K562 (cell line): ENCODE measurements around the gene ATXN10. TPM values are rescaled to one million over a fixed set of nuclear protein-coding genes. Genes with fewer than 3 reads are reported as not detected.

Experiments
- ATAC-seq: fragments of 200-7000 bp; cut with Tn5 transposase; 3 replicates; pipeline ENCODE4 v1.9.1; 2020; ENCODE audit warnings: moderate library complexity
- BruUV-seq: library from RNA; stranded (reverse); fragments of 400-500 nt; replicated peaks from 2 replicates; lab custom pipeline; 2021; lab: Mats Ljungman, UMichigan
- CTCF ChIA-PET: fragments of 300-600 bp; formaldehyde crosslinking; extraction: SDS; loops from one replicate; lab custom pipeline; 2021; ENCODE audit warnings: low intra/inter-chr PET ratio; lab: Yijun Ruan, JAX
- POLR2A ChIA-PET: fragments of 300-600, 350-650 bp; sonication (Branson Sonifier 250); formaldehyde crosslinking; extraction: SDS; loops from one replicate; lab custom pipeline; 2021; ENCODE audit warnings: antibody characterized with exemption, inconsistent platforms; lab: Yijun Ruan, JAX
- DNase-seq, 4 experiments: peaks; one replicate each; pipeline versions ENCODE4 v3.0.0 to v3.0.0-alpha.2; 2011 to 2018; ENCODE audit warnings: low spot score in 3 of 4, mixed read lengths in 3 of 4; ENCODE audit errors: extremely low read depth in 1 of 4
- FAIRE-seq: peaks from 2 replicates; lab custom pipeline; 2011; peaks lifted over from hg19 to GRCh38; lab: Jason Lieb, UNC
- H2AFZ ChIP-seq: 2 replicates; pipeline ENCODE4 v1.6.0; 2011; ENCODE audit warnings: low read depth, low read length, control low read depth, inconsistent platforms
- H3K27ac ChIP-seq: fragments of 200-600 bp; 3 replicates; pipeline ENCODE4 v1.8.0; 2011; ENCODE audit warnings: low read depth, mild to moderate bottlenecking, control low read depth, inconsistent platforms, low read length, moderate library complexity, mixed read lengths; ENCODE audit errors: extremely low read depth
- H3K27me3 ChIP-seq, 2 experiments: fragments of 300-600 bp in 1 of 2; 2 replicates in 1 of 2; 3 replicates in 1 of 2; pipeline versions ENCODE4 v1.6.0 to v1.8.0; 2011; ENCODE audit warnings: inconsistent platforms in 2 of 2, low read length in 2 of 2, mild to moderate bottlenecking in 1 of 2, mixed read lengths in 1 of 2, moderate library complexity in 1 of 2; ENCODE audit not compliant: control insufficient read depth in 2 of 2, insufficient read depth in 2 of 2
- H3K36me3 ChIP-seq: fragments of 300-600 bp; 3 replicates; pipeline ENCODE4 v1.8.0; 2011; ENCODE audit warnings: mild to moderate bottlenecking, low read length, inconsistent platforms; ENCODE audit not compliant: control insufficient read depth, insufficient read depth
- H3K4me1 ChIP-seq, 2 experiments: fragments of 200-600 bp in 1 of 2; replicated peaks in 1 of 2; 2 replicates in 1 of 2; 3 replicates in 1 of 2; pipeline versions ENCODE4 v1.5.1 to v1.8.0; 2011; ENCODE audit warnings: inconsistent platforms in 2 of 2, low read length in 2 of 2, mild to moderate bottlenecking in 1 of 2, mixed read lengths in 1 of 2, moderate library complexity in 1 of 2; ENCODE audit not compliant: control insufficient read depth in 2 of 2, insufficient read depth in 2 of 2
- H3K4me2 ChIP-seq: 2 replicates; pipeline ENCODE4 v1.6.1; 2011; ENCODE audit warnings: low read length, control low read depth, inconsistent platforms, mixed read lengths; ENCODE audit not compliant: insufficient read depth
- H3K4me3 ChIP-seq: fragments of 200-600 bp; sonication (generic), shearing (Covaris generic); 2 replicates; pipeline ENCODE4 v1.5.1; 2016; ENCODE audit warnings: control low read depth, inconsistent platforms
- H3K79me2 ChIP-seq: fragments of 200-600 bp; 3 replicates; pipeline ENCODE4 v1.8.0; 2011; ENCODE audit warnings: low read length, inconsistent platforms; ENCODE audit not compliant: control insufficient read depth, insufficient read depth
- H3K9ac ChIP-seq, 2 experiments: 2 replicates each; pipeline versions ENCODE4 v1.6.0 to v1.6.1; 2011; ENCODE audit warnings: low read depth in 2 of 2, low read length in 2 of 2, control low read depth in 1 of 2, inconsistent platforms in 1 of 2, mild to moderate bottlenecking in 1 of 2, mixed read lengths in 1 of 2; ENCODE audit not compliant: insufficient read depth in 1 of 2
- H3K9me1 ChIP-seq: one replicate; pipeline ENCODE4 v1.6.0; 2011; ENCODE audit warnings: inconsistent platforms, mild to moderate bottlenecking, low read length, moderate library complexity; ENCODE audit not compliant: control insufficient read depth, insufficient read depth
- H3K9me3 ChIP-seq: replicated peaks from 2 replicates; pipeline ENCODE4 v1.5.1; 2011; ENCODE audit warnings: low read depth, low read length, inconsistent platforms; ENCODE audit not compliant: control insufficient read depth, insufficient read depth
- H4K20me1 ChIP-seq: replicated peaks from 2 replicates; pipeline ENCODE4 v1.6.1; 2011; ENCODE audit warnings: low read length, inconsistent platforms, mixed read lengths; ENCODE audit not compliant: control insufficient read depth, insufficient read depth
- CREB1 ChIP-seq, 2 experiments: sonication (generic) in 1 of 2; formaldehyde crosslinking in 1 of 2; IDR thresholded peaks; 2 replicates each; pipeline versions ENCODE4 v1.6.1 to v1.8.0; 2012 to 2022; ENCODE audit warnings: inconsistent platforms in 1 of 2, mild to moderate bottlenecking in 1 of 2, missing genetic modification reagents in 1 of 2, moderate library complexity in 1 of 2
- CTBP1 ChIP-seq: fragments of 450-650 bp; IDR thresholded peaks from 2 replicates; pipeline ENCODE4 v1.6.1; 2016; ENCODE audit warnings: borderline replicate concordance
- NFE2L1 ChIP-seq: fragments of 450-650 bp; IDR thresholded peaks from 2 replicates; pipeline ENCODE4 v1.6.1; 2016; ENCODE audit warnings: missing genetic modification characterization, low read depth, mild to moderate bottlenecking, missing compliant biosample characterization, moderate library complexity, borderline replicate concordance
- PHF21A ChIP-seq: fragments of 450-650 bp; IDR thresholded peaks from 2 replicates; pipeline ENCODE4 v1.6.1; 2017; ENCODE audit warnings: low read depth, borderline replicate concordance
- TBL1XR1 ChIP-seq, 2 experiments: IDR thresholded peaks; 2 replicates each; pipeline ENCODE4 v1.6.1; 2012; ENCODE audit warnings: improper control_type of control experiment in 2 of 2, low read length in 2 of 2, mild to moderate bottlenecking in 1 of 2
- TRIM24 ChIP-seq, 2 experiments: fragments of 450-650 bp; IDR thresholded peaks; 2 replicates each; pipeline ENCODE4 v1.6.1; 2016
- USF2 ChIP-seq: sonication (generic); formaldehyde crosslinking; IDR thresholded peaks from 2 replicates; pipeline ENCODE4 v1.5.0; 2020; ENCODE audit warnings: missing genetic modification reagents
- ZNF146 ChIP-seq: IDR thresholded peaks from one replicate; pipeline ENCODE4 v1.6.1; 2018; ENCODE audit warnings: missing compliant biosample characterization; ENCODE audit not compliant: unreplicated experiment
- ZNF407 ChIP-seq: fragments of 450-650 bp; IDR thresholded peaks from 2 replicates; pipeline ENCODE4 v1.6.1; 2016; ENCODE audit warnings: low read depth
- WGBS: fragments of 100-300 bp; shearing (Covaris generic); methylation state at CpG from one replicate; pipeline ENCODE4 v1.1.6; 2016; ENCODE audit warnings: low coverage, mixed read lengths; ENCODE audit not compliant: insufficient coverage; ENCODE audit errors: missing lambda C conversion rate; 5-methylcytosine and 5-hydroxymethylcytosine counted together
- in situ Hi-C: fragments of 300-500 bp; cut with MboI; formaldehyde crosslinking; loops from 4 replicates; pipeline ENCODE4 v1.15.0; 2018; ENCODE audit warnings: inconsistent platforms, mixed read lengths
- intact Hi-C: fragments of 100-400 bp; cut with micrococcal nuclease; formaldehyde crosslinking; loops from 2 replicates; pipeline ENCODE4 v1.14.2; 2022
- polyA plus RNA-seq, 8 experiments: library from polyadenylated mRNA; depleted of rRNA in 4 of 8; stranded (reverse) in 5 of 8; unstranded in 3 of 8; fragments of >200 nt; fragmentation: Nextera tagmentation in 2 of 8; fragmentation: Illumina TruSeq in 1 of 8; extraction: Ambion mirVana in 2 of 8; extraction: Trizol in 1 of 8; gene quantifications; 2 replicates each; pipeline versions ENCODE4 v1.2.1 to v1.2.3, GENCODE V29; 2011 to 2014; ENCODE audit warnings: inconsistent platforms in 1 of 8, missing spikeins in 1 of 8
- total RNA-seq, 7 experiments: library from RNA; depleted of rRNA in 6 of 7; stranded (reverse); fragments of >200 nt in 6 of 7; fragmentation: Illumina TruSeq in 2 of 7; extraction: Trizol in 2 of 7; gene quantifications; 2 replicates each; pipeline versions ENCODE4 v1.2.1 to v1.2.3, GENCODE V29; 2011 to 2021; ENCODE audit warnings: low replicate concordance in 1 of 7

Gene ATXN10
- total and polyA plus RNA-seq, 9 of the 15 experiments (the other 6 are each of a cell fraction or from before 2014, with no cell fraction given), result 11.5 to 190 (median 33.6) TPM

- 24% methylated on average over 18 of the region's 21 CpGs for WGBS
- Histone ChIP-seq H3K79me2 (no peaks in the 10 kb centered on the region), H3K36me3 (no peaks in the 10 kb centered on the region), H3K27me3 (peaks cover 2 to 25% of the 10 kb centered on the region in 2 experiments; a peak in 2 of 5 replicates), H4K20me1 (no peaks in the 10 kb centered on the region), H3K4me3 (no peak overlapping the region), H3K9ac (peak overlapping the region in 1 of 2 experiments; percentile 24; a peak in 2 of 4 replicates), H2AFZ (peak overlapping the region; percentile 91), H3K9me3 (no peaks in the 10 kb centered on the region), H3K4me1 (peaks cover 13 to 20% of the 10 kb centered on the region in 2 experiments), H3K9me1 (no peaks in the 10 kb centered on the region), H3K4me2 (peak overlapping the region; percentile 50), H3K27ac (peak overlapping the region; percentile 35; the same call in 2 of the 3 replicates)
- ChIA-PET POLR2A (no interaction called here), CTCF (no interaction called here)
- intact Hi-C loops (no loop called here), in situ Hi-C loops (no loop called here)
- FAIRE-seq, result no peak
- peak; percentile 56 to 75 (median 72) for DNase-seq
- ATAC-seq, result peak; percentile 91
- BruUV-seq, result no TSS peak
- no peak for TF ChIP-seq TBL1XR1 (IDR thresholded peaks at IDR 0.05; ENCODE audit: low read length in 2 of 2)
- no peak for TF ChIP-seq USF2 (CRISPR knock-in tag)
- TF ChIP-seq CTBP1, result 0 out of 2 replicates have a peak, but pooled peaks have one; percentile 43
- no peak for TF ChIP-seq PHF21A
- no peak for TF ChIP-seq ZNF146
- no peak for TF ChIP-seq CREB1 (IDR thresholded peaks at IDR 0.05)
- TF ChIP-seq CREB1 (CRISPR knock-in tag; IDR thresholded peaks at IDR 0.05), result no peak
- peak in 1 of 2 experiments; percentile 67; a peak in 2 of 4 replicates for TF ChIP-seq TRIM24 (IDR thresholded peaks at IDR 0.05)
- no peak for TF ChIP-seq ZNF407
- 0 out of 2 replicates have a peak, but pooled peaks have one; percentile 12 for TF ChIP-seq NFE2L1 (tag)
These were observed 32.5 kb upstream of the ATXN10 start for GRCh38 chr22:45638834-45639746.
